ENCODE measurements around the gene RYR1. TPM values are rescaled to one million over a fixed set of nuclear protein-coding genes. Genes with fewer than 3 reads are reported as not detected.
A peak's percentile ranks its signal among the peaks of the same experiment; 100 is the strongest.
"Not testable (repeated sequence)": the region's sequence is repeated elsewhere in the genome, so short reads cannot be mapped to it uniquely, and the experiment has no call there.

RYR1 gene
- total RNA-seq, 1 donor from 2014 or later = 1.3 TPM

- TF ChIP-seq, protein P1, sequence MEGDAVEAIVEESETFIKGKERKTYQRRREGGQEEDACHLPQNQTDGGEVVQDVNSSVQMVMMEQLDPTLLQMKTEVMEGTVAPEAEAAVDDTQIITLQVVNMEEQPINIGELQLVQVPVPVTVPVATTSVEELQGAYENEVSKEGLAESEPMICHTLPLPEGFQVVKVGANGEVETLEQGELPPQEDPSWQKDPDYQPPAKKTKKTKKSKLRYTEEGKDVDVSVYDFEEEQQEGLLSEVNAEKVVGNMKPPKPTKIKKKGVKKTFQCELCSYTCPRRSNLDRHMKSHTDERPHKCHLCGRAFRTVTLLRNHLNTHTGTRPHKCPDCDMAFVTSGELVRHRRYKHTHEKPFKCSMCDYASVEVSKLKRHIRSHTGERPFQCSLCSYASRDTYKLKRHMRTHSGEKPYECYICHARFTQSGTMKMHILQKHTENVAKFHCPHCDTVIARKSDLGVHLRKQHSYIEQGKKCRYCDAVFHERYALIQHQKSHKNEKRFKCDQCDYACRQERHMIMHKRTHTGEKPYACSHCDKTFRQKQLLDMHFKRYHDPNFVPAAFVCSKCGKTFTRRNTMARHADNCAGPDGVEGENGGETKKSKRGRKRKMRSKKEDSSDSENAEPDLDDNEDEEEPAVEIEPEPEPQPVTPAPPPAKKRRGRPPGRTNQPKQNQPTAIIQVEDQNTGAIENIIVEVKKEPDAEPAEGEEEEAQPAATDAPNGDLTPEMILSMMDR (IDR thresholded peaks at IDR 0.05; ENCODE audit: unreplicated experiment) = no peak
- no peaks in the 10 kb centered on the region for H3K9me3 Mint-ChIP-seq (ENCODE audit: unreplicated experiment)
- H3K36me3 Mint-ChIP-seq (ENCODE audit: low read depth, unreplicated experiment) = peaks cover 22% of the 10 kb centered on the region
- peak overlapping the region; percentile 0 for H3K4me3 Mint-ChIP-seq (ENCODE audit: unreplicated experiment)
- peaks cover 8% of the 10 kb centered on the region for H3K27me3 Mint-ChIP-seq (ENCODE audit: unreplicated experiment)
- peak overlapping the region; percentile 7 for H3K27ac Mint-ChIP-seq (ENCODE audit: unreplicated experiment)
- no peak for DNase-seq (ENCODE audit: low spot score)
- H3K4me1 Mint-ChIP-seq (ENCODE audit: unreplicated experiment) = peaks cover 19% of the 10 kb centered on the region
Measured at GRCh38 chr19:38490861-38491260, 57.4 kb downstream of the RYR1 start.

GRCh38 chr19:38492181-38492813 lies 58.8 kb downstream of the RYR1 start:
- TF ChIP-seq, protein P1 (IDR thresholded peaks at IDR 0.05; ENCODE audit: unreplicated experiment) = no peak
- DNase-seq (ENCODE audit: low spot score) = no peak
- H3K4me3 Mint-ChIP-seq (ENCODE audit: unreplicated experiment) = no peak overlapping the region
- peaks cover 16% of the 10 kb centered on the region for H3K4me1 Mint-ChIP-seq (ENCODE audit: unreplicated experiment)
- H3K36me3 Mint-ChIP-seq (ENCODE audit: low read depth, unreplicated experiment) = peaks cover 14% of the 10 kb centered on the region
- H3K27ac Mint-ChIP-seq (ENCODE audit: unreplicated experiment) = peak overlapping the region; percentile 59
- H3K27me3 Mint-ChIP-seq (ENCODE audit: unreplicated experiment) = peaks cover 5% of the 10 kb centered on the region
- no peaks in the 10 kb centered on the region for H3K9me3 Mint-ChIP-seq (ENCODE audit: unreplicated experiment)

GRCh38 chr19:38494379-38494778 lies 60.9 kb downstream of the RYR1 start:
- H3K27me3 Mint-ChIP-seq (ENCODE audit: unreplicated experiment) = peaks cover 3% of the 10 kb centered on the region
- no peaks in the 10 kb centered on the region for H3K9me3 Mint-ChIP-seq (ENCODE audit: unreplicated experiment)
- peaks cover 10% of the 10 kb centered on the region for H3K36me3 Mint-ChIP-seq (ENCODE audit: low read depth, unreplicated experiment)
- no peak for DNase-seq (ENCODE audit: low spot score)
- TF ChIP-seq, protein P1 (IDR thresholded peaks at IDR 0.05; ENCODE audit: unreplicated experiment) = no peak
- H3K4me3 Mint-ChIP-seq (ENCODE audit: unreplicated experiment) = no peak overlapping the region
- H3K27ac Mint-ChIP-seq (ENCODE audit: unreplicated experiment) = no peak overlapping the region
- H3K4me1 Mint-ChIP-seq (ENCODE audit: unreplicated experiment) = peaks cover 6% of the 10 kb centered on the region

DNA sequence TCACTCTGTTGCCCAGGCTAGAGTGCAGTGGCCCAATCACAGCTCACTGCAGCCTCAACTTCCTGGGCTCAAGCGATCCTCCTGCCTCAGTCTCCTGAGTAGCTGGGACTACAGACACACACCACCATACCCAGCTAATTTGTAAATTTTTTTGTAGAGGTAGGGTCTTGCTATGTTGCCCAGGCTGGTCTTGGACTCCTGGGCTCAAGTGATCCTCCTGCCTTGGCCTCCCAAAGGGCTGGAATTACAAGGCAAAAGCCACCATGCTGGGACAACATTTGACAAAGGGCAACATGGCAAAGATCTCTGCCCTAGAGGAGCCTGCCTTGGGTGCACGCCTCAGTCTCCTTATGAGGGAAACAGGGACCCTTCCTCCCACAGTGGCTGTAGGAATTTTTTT lies 61.9 kb downstream of the RYR1 start:
- H3K27ac Mint-ChIP-seq (ENCODE audit: unreplicated experiment); H3K36me3 Mint-ChIP-seq (ENCODE audit: low read depth, unreplicated experiment); H3K9me3 Mint-ChIP-seq (ENCODE audit: unreplicated experiment); DNase-seq (ENCODE audit: low spot score); H3K4me3 Mint-ChIP-seq (ENCODE audit: unreplicated experiment); H3K27me3 Mint-ChIP-seq (ENCODE audit: unreplicated experiment); H3K4me1 Mint-ChIP-seq (ENCODE audit: unreplicated experiment): not testable (repeated sequence)

- Mint-ChIP-seq H3K9me3 (ENCODE audit: unreplicated experiment) (no peaks in the 10 kb centered on the region), H3K4me3 (ENCODE audit: unreplicated experiment) (no peak overlapping the region), H3K36me3 (ENCODE audit: low read depth, unreplicated experiment) (no peaks in the 10 kb centered on the region), H3K27ac (ENCODE audit: unreplicated experiment) (no peak overlapping the region), H3K27me3 (ENCODE audit: unreplicated experiment) (peaks cover 1% of the 10 kb centered on the region), H3K4me1 (ENCODE audit: unreplicated experiment) (peaks cover 6% of the 10 kb centered on the region)
- no peak for DNase-seq (ENCODE audit: low spot score)
- TF ChIP-seq, protein P1 (IDR thresholded peaks at IDR 0.05; ENCODE audit: unreplicated experiment) = no peak
Measured at GRCh38 chr19:38496116-38496515, 62.6 kb downstream of the RYR1 start.
